Neuron (in vitro differentiated cells): Measurements from ENCODE around the gene CEMIP2.
"Not testable (repeated sequence)": the region's sequence is repeated elsewhere in the genome, so short reads cannot be mapped to it uniquely, and the experiment has no call there.

Experiments used
- H2AFZ ChIP-seq: one replicate; pipeline ENCODE4 v1.6.1; 2013; ENCODE audit warnings: low read depth, mild to moderate bottlenecking, inconsistent platforms, low read length, moderate library complexity
- H3K27me3 ChIP-seq: one replicate; pipeline ENCODE4 v1.6.1; 2013; ENCODE audit warnings: low read length; ENCODE audit not compliant: insufficient read depth
- H3K36me3 ChIP-seq: one replicate; pipeline ENCODE4 v1.6.1; 2013; ENCODE audit warnings: low read length; ENCODE audit not compliant: insufficient read depth
- H3K4me1 ChIP-seq: one replicate; pipeline ENCODE4 v1.6.1; 2013; ENCODE audit warnings: low read length; ENCODE audit not compliant: insufficient read depth
- H3K4me3 ChIP-seq: 2 replicates; pipeline ENCODE4 v1.5.1; 2013; ENCODE audit warnings: mild to moderate bottlenecking, low read length, moderate library complexity
- H3K9me3 ChIP-seq: one replicate; pipeline ENCODE4 v1.6.1; 2013; ENCODE audit warnings: low read length

Gene CEMIP2

DNA sequence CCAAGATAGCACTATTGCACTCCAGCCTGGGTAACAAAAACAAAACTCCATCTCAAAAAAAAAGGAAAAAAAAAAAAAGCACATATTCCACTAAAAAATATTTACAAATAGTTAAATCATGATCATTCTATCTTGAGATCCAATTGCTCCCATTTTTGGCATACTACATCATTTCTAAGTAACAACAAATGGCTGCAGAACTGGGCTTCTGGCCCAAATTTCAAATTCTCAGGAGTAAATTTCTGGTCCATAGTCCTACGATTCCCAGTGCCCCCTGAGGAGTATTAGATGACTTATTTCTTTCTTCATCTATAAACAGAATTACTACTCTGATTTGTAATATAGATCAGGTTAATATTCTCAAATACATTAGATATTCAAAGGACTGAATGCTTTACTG, 62.1 kb downstream of the CEMIP2 start:
- Histone ChIP-seq H3K27me3 (no peaks in the 10 kb centered on the region), H3K36me3 (peaks cover 77% of the 10 kb centered on the region), H3K4me3 (no peak overlapping the region), H3K9me3 (no peaks in the 10 kb centered on the region), H3K4me1 (no peaks in the 10 kb centered on the region), H2AFZ (no peak overlapping the region)

DNA sequence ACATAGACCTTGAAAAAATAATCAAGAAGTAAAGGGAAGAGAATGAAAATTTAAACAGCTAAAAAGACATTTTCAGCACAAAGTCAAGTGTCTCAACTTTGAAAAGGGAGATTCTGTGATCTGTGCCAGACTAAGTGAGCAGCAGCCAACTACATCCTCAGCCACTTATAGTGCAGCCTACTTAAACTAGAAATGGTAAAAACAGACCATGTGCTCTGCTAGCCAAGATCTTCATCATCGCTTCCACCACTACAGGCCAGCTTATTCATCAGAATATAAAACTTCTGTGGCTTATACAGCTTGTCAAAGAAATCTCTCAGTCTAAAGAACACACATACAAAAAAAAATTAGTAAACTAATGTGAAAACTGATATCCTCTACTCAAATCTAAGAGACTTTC, 63.5 kb downstream of the CEMIP2 start:
- Histone ChIP-seq H3K36me3 (peaks cover 74% of the 10 kb centered on the region), H2AFZ (no peak overlapping the region), H3K4me1 (no peaks in the 10 kb centered on the region), H3K9me3 (no peaks in the 10 kb centered on the region), H3K27me3 (no peaks in the 10 kb centered on the region), H3K4me3 (no peak overlapping the region)

DNA sequence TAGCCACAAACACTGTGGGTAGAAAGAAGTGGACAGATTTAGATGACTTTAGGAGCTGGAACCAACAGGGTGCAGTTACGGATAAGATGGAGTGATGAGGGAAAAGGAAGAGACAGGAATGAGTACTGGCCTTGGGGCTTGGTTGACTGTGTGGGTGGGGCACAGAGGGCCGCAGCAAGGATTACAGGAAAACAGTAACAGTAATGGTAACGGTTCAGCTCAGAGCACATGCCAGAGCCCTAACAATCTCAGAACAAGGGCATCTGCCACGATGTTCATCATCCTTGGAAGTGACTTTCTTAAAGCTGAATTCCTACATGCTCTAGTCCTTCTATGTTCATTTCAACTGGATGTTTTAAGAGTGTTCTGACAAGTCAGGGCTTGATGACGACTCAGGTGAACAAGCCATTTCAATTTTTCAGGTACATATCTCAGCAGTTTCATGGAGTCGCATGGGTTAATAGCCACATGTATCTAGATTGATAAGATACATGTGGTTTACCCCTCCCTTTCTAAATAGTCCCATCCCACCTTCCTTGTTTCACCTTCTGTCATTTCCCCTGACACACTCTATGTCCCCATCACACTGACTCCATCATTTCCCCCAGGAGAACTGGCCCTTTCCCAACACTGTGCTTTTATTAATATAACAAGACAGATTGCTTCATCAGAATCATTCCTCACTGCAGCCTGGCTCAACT, 65.0 kb downstream of the CEMIP2 start:
- no peaks in the 10 kb centered on the region for H3K27me3 ChIP-seq
- H3K4me3 ChIP-seq: no peak overlapping the region
- H3K36me3 ChIP-seq: peaks cover 71% of the 10 kb centered on the region
- H3K4me1 ChIP-seq: no peaks in the 10 kb centered on the region
- no peaks in the 10 kb centered on the region for H3K9me3 ChIP-seq
- no peak overlapping the region for H2AFZ ChIP-seq

DNA sequence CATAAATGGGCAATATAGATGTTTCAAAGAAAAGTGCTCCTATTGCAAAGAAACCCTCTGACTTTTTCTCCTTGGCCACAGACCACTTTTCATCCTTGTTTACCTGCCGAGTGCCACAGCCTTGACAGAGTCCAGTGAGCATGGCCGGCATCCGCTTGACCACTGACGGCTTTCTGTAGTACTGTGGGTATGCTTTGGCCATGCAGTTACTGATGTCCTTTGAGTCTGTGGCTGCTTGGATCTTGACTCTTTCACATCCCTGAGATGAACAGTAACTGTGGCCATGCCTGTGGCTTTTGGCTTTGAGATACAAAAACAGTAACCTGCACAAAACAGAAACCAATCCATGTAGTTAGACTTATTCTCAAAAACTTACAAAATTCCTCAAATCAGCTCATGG, 70.4 kb downstream of the CEMIP2 start:
- Histone ChIP-seq H3K27me3 (no peaks in the 10 kb centered on the region), H3K36me3 (peaks cover 75% of the 10 kb centered on the region), H2AFZ (no peak overlapping the region), H3K4me3 (no peak overlapping the region), H3K4me1 (no peaks in the 10 kb centered on the region), H3K9me3 (peaks cover 2% of the 10 kb centered on the region)

DNA sequence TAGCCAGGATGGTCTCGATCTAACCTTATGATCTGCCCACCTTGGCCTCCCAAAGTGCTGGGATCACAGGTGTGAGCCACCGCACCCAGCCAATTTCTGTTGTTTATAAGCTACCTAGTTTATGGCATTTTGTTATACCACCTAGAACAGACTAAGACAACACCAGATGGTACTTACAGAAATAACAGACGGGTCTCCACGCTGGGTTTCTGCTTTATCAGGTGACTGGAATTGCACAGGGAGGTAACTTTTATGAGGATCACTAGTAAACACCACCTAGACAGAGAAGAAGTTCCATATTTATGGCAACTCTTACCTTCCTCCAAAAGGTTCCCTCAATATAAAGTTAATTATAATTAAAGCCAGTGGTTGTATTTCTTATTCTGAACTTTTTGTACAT, 74.0 kb downstream of the CEMIP2 start:
- H3K27me3 ChIP-seq: no peaks in the 10 kb centered on the region
- H3K9me3 ChIP-seq: peaks cover 2% of the 10 kb centered on the region
- H3K4me1 ChIP-seq: no peaks in the 10 kb centered on the region
- no peak overlapping the region for H3K4me3 ChIP-seq
- no peak overlapping the region for H2AFZ ChIP-seq
- H3K36me3 ChIP-seq: peaks cover 80% of the 10 kb centered on the region

DNA sequence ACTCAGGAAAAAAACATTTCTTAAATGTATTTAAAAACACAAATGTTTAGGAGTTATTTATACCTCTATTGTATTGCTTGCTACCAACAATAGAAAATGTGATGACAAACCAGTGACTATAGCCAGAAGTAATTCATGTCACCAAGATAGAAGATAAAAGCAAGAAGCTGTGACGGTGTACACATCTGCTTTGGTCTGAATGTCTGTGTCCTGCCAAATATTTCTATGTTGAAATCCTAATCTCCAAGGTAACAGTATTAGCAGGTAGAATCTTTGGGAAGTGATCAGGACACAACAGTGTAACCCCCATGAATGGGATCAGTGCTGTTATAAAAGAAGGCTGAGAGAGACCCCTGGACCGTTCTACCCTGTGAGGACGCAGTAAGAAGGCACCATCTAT, 74.7 kb downstream of the CEMIP2 start:
- peaks cover 2% of the 10 kb centered on the region for H3K9me3 ChIP-seq
- H3K36me3 ChIP-seq: peaks cover 83% of the 10 kb centered on the region
- no peaks in the 10 kb centered on the region for H3K4me1 ChIP-seq
- no peak overlapping the region for H3K4me3 ChIP-seq
- H3K27me3 ChIP-seq: no peaks in the 10 kb centered on the region
- no peak overlapping the region for H2AFZ ChIP-seq

DNA sequence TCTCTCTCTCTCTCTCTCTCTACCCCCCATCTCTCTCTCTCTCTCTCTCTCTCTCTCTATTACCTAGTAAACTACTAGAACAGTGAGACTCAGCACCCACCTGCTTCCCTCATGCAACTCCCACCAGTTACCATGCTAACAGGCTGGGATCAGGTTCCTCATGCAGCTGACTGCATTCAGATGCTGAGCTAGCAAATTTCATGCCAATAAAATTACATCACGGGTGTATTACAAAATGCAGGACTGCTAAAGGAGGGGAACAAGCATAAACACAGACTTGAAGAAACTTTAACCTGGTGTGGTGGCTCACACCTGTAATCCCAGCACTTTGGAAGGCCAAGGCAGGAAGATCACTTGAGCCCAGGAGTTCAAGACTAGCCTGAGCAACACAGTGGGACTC, 76.0 kb downstream of the CEMIP2 start:
- H3K4me3 ChIP-seq: no peak overlapping the region
- H3K4me1 ChIP-seq: no peaks in the 10 kb centered on the region
- H2AFZ ChIP-seq: no peak overlapping the region
- H3K9me3 ChIP-seq: peaks cover 2% of the 10 kb centered on the region
- peaks cover 78% of the 10 kb centered on the region for H3K36me3 ChIP-seq
- H3K27me3 ChIP-seq: no peaks in the 10 kb centered on the region

DNA sequence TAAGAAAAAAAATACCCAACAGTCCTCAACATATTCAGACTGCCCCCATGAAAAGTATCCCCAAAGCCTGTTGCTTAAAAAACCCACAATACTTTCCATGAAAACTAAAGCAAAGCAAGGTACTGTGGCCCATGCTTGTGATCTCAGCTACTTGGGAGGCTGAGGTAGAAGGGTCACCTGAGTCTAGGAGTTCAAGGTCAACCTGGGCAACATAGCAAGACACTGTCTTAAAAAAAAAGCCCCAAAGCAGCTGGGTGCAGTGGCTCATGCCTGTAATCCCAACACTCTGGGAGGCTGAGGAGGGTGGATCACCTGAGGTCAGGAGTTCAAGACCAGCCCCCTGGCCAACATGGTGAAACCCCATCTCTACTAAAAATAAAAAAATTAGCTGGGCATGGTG, 76.7 kb downstream of the CEMIP2 start:
- H3K9me3 ChIP-seq, H3K27me3 ChIP-seq, H3K4me3 ChIP-seq, H2AFZ ChIP-seq, H3K4me1 ChIP-seq: not testable (repeated sequence)
- H3K36me3 ChIP-seq: peaks cover 78% of the 10 kb centered on the region

DNA sequence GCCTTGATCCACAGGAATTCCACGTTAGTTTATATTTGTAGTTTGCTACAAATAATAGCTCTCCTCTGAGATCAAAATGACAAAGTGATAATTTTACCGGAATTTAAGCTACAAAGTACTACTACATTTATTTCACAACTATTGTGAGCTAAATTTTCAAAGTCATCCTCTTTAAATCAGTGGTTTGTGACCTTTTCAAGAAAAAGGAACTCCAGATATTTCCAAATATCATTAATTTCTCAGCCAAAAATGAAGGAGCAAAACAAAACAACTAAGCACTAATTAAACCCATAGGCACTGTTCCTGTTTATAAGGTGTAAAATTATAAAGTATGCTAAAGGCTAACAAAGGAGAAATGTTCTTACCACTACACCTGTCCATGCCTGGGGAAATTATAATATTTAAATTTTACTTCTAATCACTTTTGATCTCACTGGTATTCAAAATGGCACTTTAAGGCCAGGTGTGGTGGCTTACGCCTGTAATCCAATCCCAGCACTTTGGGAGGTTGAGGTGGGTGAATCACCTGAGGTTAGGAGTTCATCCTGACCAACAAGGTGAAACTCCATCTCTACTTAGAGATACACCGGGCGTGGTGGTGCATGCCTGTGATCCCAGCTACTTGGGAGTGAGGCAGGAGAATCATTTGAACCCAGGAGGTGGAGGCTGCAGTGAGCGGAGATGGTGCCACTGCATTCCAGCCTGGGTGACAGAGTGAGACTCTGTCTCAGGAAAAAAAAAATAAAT, 77.5 kb downstream of the CEMIP2 start:
- H2AFZ ChIP-seq: no peak overlapping the region
- no peaks in the 10 kb centered on the region for H3K27me3 ChIP-seq
- no peaks in the 10 kb centered on the region for H3K4me1 ChIP-seq
- H3K9me3 ChIP-seq: peaks cover 2% of the 10 kb centered on the region
- H3K36me3 ChIP-seq: peaks cover 79% of the 10 kb centered on the region
- no peak overlapping the region for H3K4me3 ChIP-seq

DNA sequence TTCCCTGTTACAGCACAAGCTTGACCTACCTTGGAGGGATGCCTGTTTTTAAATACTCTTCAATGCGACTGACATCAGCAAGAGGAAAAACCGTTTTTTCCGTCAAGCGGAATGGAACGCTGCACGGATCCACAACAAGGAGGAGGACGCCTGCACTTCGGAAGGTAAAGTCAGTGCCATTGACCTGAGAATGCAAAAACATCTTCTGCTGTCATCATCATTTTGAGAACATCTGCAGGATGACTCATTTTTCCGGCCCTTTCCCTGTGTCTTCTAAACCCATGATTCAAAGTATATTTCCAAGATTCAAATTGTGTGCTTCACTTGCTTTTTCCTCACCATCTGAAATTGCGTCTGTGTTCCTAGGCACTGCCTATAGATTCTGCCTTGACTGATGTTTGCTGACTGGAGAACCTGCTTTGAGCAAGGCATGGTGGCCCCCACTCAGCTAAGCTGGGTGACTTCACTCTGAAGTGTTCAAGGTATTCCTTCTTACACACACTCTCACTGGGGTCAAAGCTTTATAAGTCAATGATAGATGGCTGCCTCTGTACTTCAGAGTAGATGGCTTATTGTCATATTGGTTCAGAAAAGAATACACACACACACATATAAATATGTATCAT, 78.1 kb downstream of the CEMIP2 start:
- no peak overlapping the region for H3K4me3 ChIP-seq
- H3K27me3 ChIP-seq: no peaks in the 10 kb centered on the region
- no peak overlapping the region for H2AFZ ChIP-seq
- no peaks in the 10 kb centered on the region for H3K4me1 ChIP-seq
- H3K9me3 ChIP-seq: peaks cover 2% of the 10 kb centered on the region
- H3K36me3 ChIP-seq: peaks cover 82% of the 10 kb centered on the region

DNA sequence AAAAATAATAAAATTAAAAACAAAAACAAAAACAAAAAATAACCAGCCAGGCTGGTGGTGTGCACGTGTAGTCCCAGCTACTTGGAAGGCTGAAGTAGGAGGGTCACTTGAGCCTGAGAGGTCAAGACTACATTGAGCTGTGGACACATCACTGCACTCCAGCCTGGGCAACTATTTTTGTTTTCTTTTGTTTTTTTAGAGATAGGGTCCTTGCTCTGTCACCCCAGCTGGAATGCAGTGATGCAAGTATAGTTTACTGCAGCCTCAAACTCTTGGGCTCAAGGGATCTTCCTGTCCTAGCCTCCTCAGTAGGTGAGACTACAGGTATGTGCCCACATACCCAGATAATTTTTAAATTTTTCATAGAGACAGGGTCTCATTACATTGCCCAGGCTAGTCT, 80.6 kb downstream of the CEMIP2 start:
- Histone ChIP-seq H3K4me3 (no peak overlapping the region), H2AFZ (no peak overlapping the region), H3K4me1 (no peaks in the 10 kb centered on the region), H3K9me3 (no peaks in the 10 kb centered on the region), H3K27me3 (no peaks in the 10 kb centered on the region), H3K36me3 (peaks cover 79% of the 10 kb centered on the region)

DNA sequence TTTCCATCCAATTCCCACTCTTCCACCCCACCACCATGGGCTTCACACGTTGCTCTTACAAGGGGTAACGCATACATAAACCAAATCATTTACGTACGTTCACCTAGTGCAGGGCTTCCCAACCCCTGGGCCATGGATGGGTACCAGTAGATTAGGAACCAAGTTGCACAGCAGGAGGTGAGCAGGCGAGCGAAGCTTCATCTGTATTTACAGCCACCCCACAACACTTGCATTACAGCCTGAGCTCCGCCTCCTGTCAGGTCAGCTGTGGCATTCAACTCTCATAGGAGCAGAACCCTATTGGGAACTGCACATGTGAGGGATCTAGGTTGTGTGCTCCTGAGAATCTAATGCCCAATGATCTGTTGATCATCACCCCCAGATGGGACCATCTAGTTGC, 82.3 kb downstream of the CEMIP2 start:
- Histone ChIP-seq H3K9me3 (no peaks in the 10 kb centered on the region), H3K36me3 (peaks cover 79% of the 10 kb centered on the region), H3K4me1 (no peaks in the 10 kb centered on the region)

DNA sequence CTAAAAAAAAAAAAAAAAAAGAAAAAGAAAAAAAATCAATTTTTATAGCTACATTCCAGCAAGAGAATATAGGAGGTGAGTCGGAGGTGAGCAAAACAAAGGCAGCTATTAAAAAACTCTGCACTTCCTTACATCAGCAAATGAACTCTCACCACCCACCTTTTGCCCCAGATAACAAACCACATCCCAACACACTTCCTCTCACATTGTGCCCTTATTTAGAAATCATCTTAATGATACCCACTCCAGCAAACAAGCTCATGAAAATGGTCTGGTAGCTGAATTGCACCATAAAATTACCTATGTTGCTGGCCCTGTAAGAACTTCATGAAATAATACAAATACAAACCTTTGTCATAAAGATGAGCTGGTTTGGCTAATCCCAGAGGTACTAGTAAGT, 82.9 kb downstream of the CEMIP2 start:
- H2AFZ ChIP-seq: no peak overlapping the region
- H3K9me3 ChIP-seq: no peaks in the 10 kb centered on the region
- no peaks in the 10 kb centered on the region for H3K4me1 ChIP-seq
- H3K36me3 ChIP-seq: peaks cover 74% of the 10 kb centered on the region
- no peaks in the 10 kb centered on the region for H3K27me3 ChIP-seq
- H3K4me3 ChIP-seq: no peak overlapping the region

More for the DNA sequence above, 82.3 kb downstream of the CEMIP2 start:
- H3K27me3 ChIP-seq: no peaks in the 10 kb centered on the region
- no peak overlapping the region for H3K4me3 ChIP-seq
- H2AFZ ChIP-seq: no peak overlapping the region
